Esophagus mucosa (tissue), 1 donor: ENCODE results near the gene CGB2. TPM values are rescaled to one million over a fixed set of nuclear protein-coding genes. Genes with fewer than 3 reads are reported as not detected.

Experiments
- ATAC-seq: fragments of 200-7000 bp; cut with Tn5 transposase; one replicate; pipeline ENCODE4 v1.9.1; 2020
- total RNA-seq: library from RNA; stranded (reverse); gene quantifications from one replicate; pipeline ENCODE4 v1.2.4, GENCODE V29; 2023
- donor health status: DM: yes; HTN: yes; CAD: no.

Gene CGB2
- not detected for total RNA-seq

GRCh38 chr19:49031642-49032301 lies at the start of gene CGB2:
CGB2 (plus strand) TSS chr19:49031890; CDS start chr19:49032096, 206 bp downstream.
- peak; percentile 22 for ATAC-seq

GRCh38 chr19:48982280-48982679 lies 49.4 kb upstream of the CGB2 start:
- ATAC-seq, result no peak

- no peak for ATAC-seq
Observed at GRCh38 chr19:48985711-48986110, 46.0 kb upstream of the CGB2 start.

- ATAC-seq, result no peak
Observed at GRCh38 chr19:48986211-48986610, 45.5 kb upstream of the CGB2 start.

- no peak for ATAC-seq
Observed at GRCh38 chr19:48987323-48987722, 44.4 kb upstream of the CGB2 start.

- ATAC-seq, result no peak
Observed at GRCh38 chr19:48988286-48988685, 43.4 kb upstream of the CGB2 start.

- no peak for ATAC-seq
Observed at GRCh38 chr19:48988860-48989259, 42.8 kb upstream of the CGB2 start.

- ATAC-seq, result no peak
Observed at GRCh38 chr19:48989701-48990291, 41.9 kb upstream of the CGB2 start.

GRCh38 chr19:48990400-48990799 lies 41.3 kb upstream of the CGB2 start:
- ATAC-seq, result no peak

GRCh38 chr19:48991011-48991609 lies 40.6 kb upstream of the CGB2 start:
- no peak for ATAC-seq

- peak; percentile 45 for ATAC-seq
Observed at GRCh38 chr19:48991873-48992580, 39.7 kb upstream of the CGB2 start.

- peak; percentile 1 for ATAC-seq
Observed at GRCh38 chr19:48992581-48993174, 39.0 kb upstream of the CGB2 start.

GRCh38 chr19:48993175-48994034 lies 38.3 kb upstream of the CGB2 start, which contains the start of the genes GYS1 and RUVBL2:
GYS1 (minus strand) TSS chr19:48993309; CDS start chr19:48993112, 197 bp downstream.
RUVBL2 (plus strand) TSS chr19:48993887; CDS start chr19:48993912, 25 bp downstream.
- ATAC-seq, result peak; percentile 92

GRCh38 chr19:48994035-48994386 lies 37.7 kb upstream of the CGB2 start:
- ATAC-seq, result no peak

- no peak for ATAC-seq
Observed at GRCh38 chr19:48997972-48998371, 33.7 kb upstream of the CGB2 start.

GRCh38 chr19:48999481-49000325 lies 32.0 kb upstream of the CGB2 start:
- ATAC-seq, result peak; percentile 69

- no peak for ATAC-seq
Observed at GRCh38 chr19:49004133-49004532, 27.6 kb upstream of the CGB2 start.

GRCh38 chr19:49004964-49005614 lies 26.6 kb upstream of the CGB2 start:
- no peak for ATAC-seq

- ATAC-seq, result no peak
Observed at GRCh38 chr19:49006905-49007304, 24.8 kb upstream of the CGB2 start.

GRCh38 chr19:49009828-49010227 lies 21.9 kb upstream of the CGB2 start:
- ATAC-seq, result no peak
